Keratinocyte (primary cell): Measurements from ENCODE around the gene BNC1. TPM values are rescaled to one million over a fixed set of nuclear protein-coding genes. Genes with fewer than 3 reads are reported as not detected.

Source experiments
- DNase-seq: peaks from one replicate; pipeline ENCODE4 v3.0.0-alpha.2; 2011; ENCODE audit warnings: low read depth, missing footprints, low spot score
- FAIRE-seq: peaks from 2 replicates; lab custom pipeline; 2011; peaks lifted over from hg19 to GRCh38; lab: Jason Lieb, UNC
- H2AFZ ChIP-seq: 2 replicates; pipeline ENCODE4 v1.6.0; 2012; ENCODE audit warnings: low read length, control low read depth, inconsistent platforms; ENCODE audit not compliant: control insufficient read depth
- H3K27ac ChIP-seq: 2 replicates; pipeline ENCODE4 v1.5.1; 2011; ENCODE audit warnings: low read length; ENCODE audit not compliant: control insufficient read depth, insufficient read depth
- H3K27me3 ChIP-seq: 3 replicates; pipeline ENCODE4 v1.6.0; 2011; ENCODE audit warnings: low read length; ENCODE audit not compliant: control insufficient read depth, insufficient read depth; ENCODE audit errors: extremely low read depth
- H3K36me3 ChIP-seq, 2 experiments: 2 replicates in 1 of 2; 3 replicates in 1 of 2; pipeline ENCODE4 v1.5.1; 2011; ENCODE audit warnings: low read length in 2 of 2, mild to moderate bottlenecking in 1 of 2; ENCODE audit not compliant: control insufficient read depth in 2 of 2, insufficient read depth in 2 of 2; ENCODE audit errors: extremely low read depth in 1 of 2
- H3K4me1 ChIP-seq: 3 replicates; pipeline ENCODE4 v1.5.1; 2011; ENCODE audit warnings: low read length; ENCODE audit not compliant: control insufficient read depth, insufficient read depth; ENCODE audit errors: extremely low read depth
- H3K4me2 ChIP-seq: 3 replicates; pipeline ENCODE4 v1.6.0; 2011; ENCODE audit warnings: low read depth, low read length; ENCODE audit not compliant: control insufficient read depth, insufficient read depth; ENCODE audit errors: extremely low read depth
- H3K4me3 ChIP-seq, 3 experiments: fragments of 200-600 bp in 1 of 3; sonication (generic) in 1 of 3; 2 replicates in 2 of 3; 3 replicates in 1 of 3; pipeline ENCODE4 v1.5.1; 2011 to 2016; ENCODE audit warnings: low read length in 3 of 3, mild to moderate bottlenecking in 3 of 3, control low read depth in 2 of 3, inconsistent platforms in 1 of 3, low read depth in 1 of 3, mixed read lengths in 1 of 3, mixed run types in 1 of 3, moderate library complexity in 1 of 3; ENCODE audit not compliant: control insufficient read depth in 2 of 3, insufficient read depth in 2 of 3; ENCODE audit errors: extremely low read depth in 1 of 3
- H3K79me2 ChIP-seq: 2 replicates; pipeline ENCODE4 v1.6.0; 2012; ENCODE audit warnings: low read length; ENCODE audit not compliant: control insufficient read depth, insufficient read depth
- H3K9ac ChIP-seq: 3 replicates; pipeline ENCODE4 v1.6.0; 2011; ENCODE audit warnings: low read length; ENCODE audit not compliant: control insufficient read depth, insufficient read depth; ENCODE audit errors: extremely low read depth
- H3K9me1 ChIP-seq: 3 replicates; pipeline ENCODE4 v1.6.0; 2011; ENCODE audit warnings: low read length; ENCODE audit not compliant: control insufficient read depth, insufficient read depth; ENCODE audit errors: extremely low read depth
- H3K9me3 ChIP-seq: 2 replicates; pipeline ENCODE4 v1.5.1; 2012; ENCODE audit warnings: low read depth, low read length; ENCODE audit not compliant: control insufficient read depth
- H4K20me1 ChIP-seq: 3 replicates; pipeline ENCODE4 v1.6.0; 2011; ENCODE audit warnings: low read length; ENCODE audit not compliant: control insufficient read depth, insufficient read depth; ENCODE audit errors: extremely low read depth
- CTCF ChIP-seq, 3 experiments: IDR thresholded peaks in 1 of 3; conservative IDR thresholded peaks in 1 of 3; optimal IDR thresholded peaks in 1 of 3; 2 replicates in 2 of 3; 3 replicates in 1 of 3; pipeline versions ENCODE3 to v1.5.1; 2011; ENCODE audit warnings: low read length in 3 of 3, mild to moderate bottlenecking in 3 of 3, moderate library complexity in 2 of 3, control low read depth in 1 of 3, inconsistent platforms in 1 of 3; ENCODE audit not compliant: insufficient read depth in 2 of 3; ENCODE audit errors: extremely low read depth in 1 of 3
- EZH2 ChIP-seq: IDR thresholded peaks from one replicate; pipeline ENCODE4 v1.6.1; 2012; ENCODE audit warnings: inconsistent platforms, mild to moderate bottlenecking, low read length, moderate library complexity
- dilution Hi-C: fragments of 300-500 bp; cut with MboI; formaldehyde crosslinking; loops from one replicate; pipeline ENCODE4 v1.7.0; 2020; ENCODE audit warnings: low sequenced_read_pairs; ENCODE audit not compliant: extremely low pct_ligation_motif_present
- polyA plus RNA-seq, 5 experiments: library from polyadenylated mRNA; depleted of rRNA in 3 of 5; stranded (reverse) in 3 of 5; stranded (forward) in 1 of 5; unstranded in 1 of 5; fragments of >200 nt; gene quantifications; 1 replicate in 1 of 5; 2 replicates in 3 of 5; 3 replicates in 1 of 5; pipeline versions ENCODE4 v1.2.1 to v1.2.3, GENCODE V29; 2011 to 2012; ENCODE audit warnings: missing spikeins in 2 of 5, low read depth in 1 of 5, low replicate concordance in 1 of 5

Gene BNC1
- polyA plus RNA-seq, 1 donor (not counting 4 experiments of a cell fraction or from before 2014, with no cell fraction given) = 137 TPM

GRCh38 chr15:83250781-83251180, 33.7 kb downstream of the BNC1 start:
- peaks cover 4% of the 10 kb centered on the region for H3K4me1 ChIP-seq
- H3K4me3 ChIP-seq = no peak overlapping the region
- no peak overlapping the region for H2AFZ ChIP-seq
- H3K9me3 ChIP-seq = no peaks in the 10 kb centered on the region
- dilution Hi-C loops = loop anchor here (25.0 kb wide), 1 partner anchor 312 kb away; no protein-coding TSS in a partner anchor
- no peak overlapping the region for H3K4me2 ChIP-seq
- H3K9ac ChIP-seq = no peak overlapping the region
- H4K20me1 ChIP-seq = no peaks in the 10 kb centered on the region
- FAIRE-seq (no peak), DNase-seq (no peak)
- H3K79me2 ChIP-seq = no peaks in the 10 kb centered on the region
- TF ChIP-seq EZH2 (no peak), CTCF (optimal IDR thresholded peaks at IDR 0.05 in 1 of 3, IDR thresholded peaks at IDR 0.05 in 1 of 3, conservative IDR thresholded peaks at IDR 0.05 in 1 of 3; ENCODE audit: extremely low read depth in 1 of 3, insufficient read depth in 2 of 3, low read length in 3 of 3) (no peak)
- H3K27me3 ChIP-seq = peaks cover 8% of the 10 kb centered on the region
- peaks cover 4 to 6% of the 10 kb centered on the region in 2 experiments for H3K36me3 ChIP-seq
- H3K9me1 ChIP-seq = no peaks in the 10 kb centered on the region
- H3K27ac ChIP-seq = no peak overlapping the region

- Histone ChIP-seq H3K27ac (no peak overlapping the region), H3K9ac (no peak overlapping the region), H3K9me1 (no peaks in the 10 kb centered on the region), H3K79me2 (no peaks in the 10 kb centered on the region), H2AFZ (no peak overlapping the region), H4K20me1 (no peaks in the 10 kb centered on the region), H3K4me3 (no peak overlapping the region), H3K36me3 (no peaks in the 10 kb centered on the region), H3K9me3 (no peaks in the 10 kb centered on the region), H3K4me2 (no peak overlapping the region), H3K27me3 (peaks cover 8% of the 10 kb centered on the region), H3K4me1 (peaks cover 4% of the 10 kb centered on the region)
- dilution Hi-C loops = no loop called here
- FAIRE-seq (no peak), DNase-seq (no peak)
- TF ChIP-seq CTCF (optimal IDR thresholded peaks at IDR 0.05 in 1 of 3, IDR thresholded peaks at IDR 0.05 in 1 of 3, conservative IDR thresholded peaks at IDR 0.05 in 1 of 3; ENCODE audit: extremely low read depth in 1 of 3, insufficient read depth in 2 of 3, low read length in 3 of 3) (no peak), EZH2 (no peak)
These were observed 35.5 kb downstream of the BNC1 start for GRCh38 chr15:83249030-83249343.
